Tibial artery (tissue), 4 donors: ENCODE results near the gene GALNT17.
"Not testable (repeated sequence)": the region's sequence is repeated elsewhere in the genome, so short reads cannot be mapped to it uniquely, and the experiment has no call there.

Source experiments
- DNase-seq, 2 donors: peaks; one replicate each; pipeline ENCODE4 v3.0.0-alpha.2; 2019
- H3K27ac ChIP-seq, 2 donors: fragments of 200-600 bp; sonication (generic) in 1 of 2; 1 replicate in 1 of 2; 2 replicates in 1 of 2; pipeline ENCODE4 v1.5.1; 2018 to 2019; ENCODE audit warnings: mild to moderate bottlenecking in 1 of 2
- H3K27me3 ChIP-seq, 2 donors: fragments of 200-600 bp; sonication (generic) in 1 of 2; one replicate each; pipeline versions ENCODE4 v1.5.1 to v1.6.0; 2016 to 2019
- H3K36me3 ChIP-seq, 3 donors: fragments of 200-600 bp; sonication (generic) in 2 of 3; one replicate each; pipeline ENCODE4 v1.5.1; 2016 to 2019; ENCODE audit warnings: mild to moderate bottlenecking in 2 of 3
- H3K4me1 ChIP-seq, 4 donors: fragments of 200-600 bp; sonication (generic) in 2 of 4; 1 replicate in 3 of 4; 2 replicates in 1 of 4; pipeline ENCODE4 v1.5.1; 2016 to 2019
- H3K4me3 ChIP-seq, 2 donors: fragments of 200-600 bp; sonication (generic) in 1 of 2; 1 replicate in 1 of 2; 2 replicates in 1 of 2; pipeline ENCODE4 v1.5.1; 2018 to 2019; ENCODE audit warnings: mild to moderate bottlenecking in 2 of 2
- H3K9me3 ChIP-seq, 3 donors: fragments of 200-600 bp; sonication (generic) in 1 of 3; one replicate each; pipeline ENCODE4 v1.5.1; 2016 to 2019
- intact Hi-C: fragments of 100-400 bp; cut with DNase I; formaldehyde crosslinking; loops from one replicate; pipeline ENCODE4 v1.15.0; 2023; ENCODE audit warnings: low total_unique reads
- TF ChIP-seq, protein P1 (sequence below), 2 experiments: fragments of 200-600 bp in 1 of 2; fragments of 450-650 bp in 1 of 2; IDR thresholded peaks; one replicate each; pipeline ENCODE4 v1.5.1; 2017 to 2019; ENCODE audit warnings: antibody characterized with exemption in 2 of 2, mild to moderate bottlenecking in 1 of 2, moderate library complexity in 1 of 2

The GALNT17 gene

DNA sequence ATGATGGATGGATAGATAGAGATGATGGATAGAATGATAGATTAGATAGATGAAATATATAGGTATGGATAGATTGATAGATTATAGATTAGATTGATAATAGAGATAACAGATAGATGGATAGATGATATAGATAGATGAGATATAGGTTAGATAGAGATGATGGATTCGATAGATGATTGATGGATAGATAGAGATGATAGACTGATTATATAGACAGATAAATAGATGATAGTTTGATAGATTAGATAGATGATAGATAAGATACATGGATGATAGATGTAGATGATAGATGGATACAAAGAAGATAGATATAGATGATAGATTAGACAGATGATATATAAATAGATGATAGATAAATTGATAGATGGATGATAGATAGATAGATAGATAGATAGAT is 448.1 kb downstream of the GALNT17 start:
- no peaks in the 10 kb centered on the region for H3K36me3 ChIP-seq
- intact Hi-C loops: no loop called here
- no peaks in the 10 kb centered on the region for H3K9me3 ChIP-seq
- no peak overlapping the region for H3K4me3 ChIP-seq
- TF ChIP-seq, protein P1, sequence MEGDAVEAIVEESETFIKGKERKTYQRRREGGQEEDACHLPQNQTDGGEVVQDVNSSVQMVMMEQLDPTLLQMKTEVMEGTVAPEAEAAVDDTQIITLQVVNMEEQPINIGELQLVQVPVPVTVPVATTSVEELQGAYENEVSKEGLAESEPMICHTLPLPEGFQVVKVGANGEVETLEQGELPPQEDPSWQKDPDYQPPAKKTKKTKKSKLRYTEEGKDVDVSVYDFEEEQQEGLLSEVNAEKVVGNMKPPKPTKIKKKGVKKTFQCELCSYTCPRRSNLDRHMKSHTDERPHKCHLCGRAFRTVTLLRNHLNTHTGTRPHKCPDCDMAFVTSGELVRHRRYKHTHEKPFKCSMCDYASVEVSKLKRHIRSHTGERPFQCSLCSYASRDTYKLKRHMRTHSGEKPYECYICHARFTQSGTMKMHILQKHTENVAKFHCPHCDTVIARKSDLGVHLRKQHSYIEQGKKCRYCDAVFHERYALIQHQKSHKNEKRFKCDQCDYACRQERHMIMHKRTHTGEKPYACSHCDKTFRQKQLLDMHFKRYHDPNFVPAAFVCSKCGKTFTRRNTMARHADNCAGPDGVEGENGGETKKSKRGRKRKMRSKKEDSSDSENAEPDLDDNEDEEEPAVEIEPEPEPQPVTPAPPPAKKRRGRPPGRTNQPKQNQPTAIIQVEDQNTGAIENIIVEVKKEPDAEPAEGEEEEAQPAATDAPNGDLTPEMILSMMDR (IDR thresholded peaks at IDR 0.05): no peak
- H3K4me1 ChIP-seq: peaks cover 0 to 7% (median 0%) of the 10 kb centered on the region in 4 donors
- H3K27ac ChIP-seq: no peak overlapping the region
- no peak for DNase-seq
- H3K27me3 ChIP-seq: no peaks in the 10 kb centered on the region

DNA sequence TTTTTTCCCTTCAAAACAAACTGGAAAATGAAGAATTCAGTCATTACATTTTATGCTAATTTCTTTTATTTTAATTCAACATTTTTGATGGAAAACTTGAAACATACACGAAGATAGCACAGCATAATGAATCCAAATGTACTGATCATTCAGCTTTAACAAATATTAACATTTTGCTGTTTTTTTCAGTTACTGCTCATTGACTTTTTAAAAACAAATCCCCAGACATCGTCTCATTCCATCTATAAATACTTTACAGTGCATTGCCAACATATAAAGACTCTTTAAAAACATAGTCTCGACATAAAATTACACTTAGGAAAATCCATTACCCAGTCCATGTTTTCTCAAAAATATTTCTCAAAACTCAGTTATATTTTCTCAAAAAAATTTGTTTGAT is 452.3 kb downstream of the GALNT17 start:
- Histone ChIP-seq H3K27me3 (no peaks in the 10 kb centered on the region), H3K4me1 (peaks cover 0 to 7% (median 0%) of the 10 kb centered on the region in 4 donors), H3K36me3 (no peaks in the 10 kb centered on the region), H3K9me3 (peaks cover 0 to 3% (median 3%) of the 10 kb centered on the region in 3 donors), H3K4me3 (no peak overlapping the region), H3K27ac (peak overlapping the region; percentile 6 to 23)
- intact Hi-C loops: no loop called here
- TF ChIP-seq, protein P1 (IDR thresholded peaks at IDR 0.05): no peak
- DNase-seq: no peak

DNA sequence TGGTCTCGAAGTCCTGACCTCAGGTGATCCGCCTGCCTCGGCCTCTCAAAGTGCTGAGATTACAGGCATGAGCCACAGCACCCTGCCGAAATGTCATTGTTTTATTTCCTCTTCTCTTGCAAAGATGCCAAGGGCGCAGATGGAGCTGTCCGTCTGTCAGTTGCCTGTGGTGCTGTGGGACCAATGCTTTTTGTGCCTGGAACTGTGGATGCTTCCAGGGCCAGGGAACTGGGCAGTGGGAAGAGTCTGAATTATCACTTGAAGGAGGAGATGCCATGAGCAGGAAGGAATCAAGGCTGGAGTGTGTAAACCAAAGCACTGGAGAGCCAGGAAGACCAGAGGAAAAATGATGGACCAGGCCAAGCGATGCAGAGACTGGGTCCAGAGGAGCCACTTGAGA is 459.9 kb downstream of the GALNT17 start:
- TF ChIP-seq, protein P1 (IDR thresholded peaks at IDR 0.05): no peak
- no peaks in the 10 kb centered on the region for H3K27me3 ChIP-seq
- peaks cover 0 to 3% (median 3%) of the 10 kb centered on the region in 3 donors for H3K9me3 ChIP-seq
- H3K27ac ChIP-seq: no peak overlapping the region
- DNase-seq: no peak
- no peaks in the 10 kb centered on the region for H3K4me1 ChIP-seq
- intact Hi-C loops: no loop called here
- no peaks in the 10 kb centered on the region for H3K36me3 ChIP-seq
- no peak overlapping the region for H3K4me3 ChIP-seq

DNA sequence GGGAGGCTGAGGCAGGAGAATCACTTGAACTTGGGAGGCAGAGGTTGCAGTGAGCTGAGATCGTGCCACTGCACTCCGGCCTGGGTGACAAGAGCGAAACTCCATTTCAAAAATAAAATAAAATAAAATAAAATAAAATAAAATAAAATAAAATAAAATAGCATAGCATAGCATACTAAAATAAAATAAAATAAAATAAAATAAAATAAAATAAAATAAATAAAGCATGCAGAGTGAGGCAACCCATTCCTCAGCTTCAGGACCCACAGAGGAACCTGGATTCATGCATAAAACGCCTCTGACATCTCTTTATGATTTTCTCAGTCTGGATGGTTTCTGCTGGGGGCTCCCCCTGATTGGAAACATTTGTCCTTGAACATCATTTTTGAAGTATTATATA is 460.4 kb downstream of the GALNT17 start:
- H3K36me3 ChIP-seq, intact Hi-C loops, H3K27ac ChIP-seq: not testable (repeated sequence)

DNA sequence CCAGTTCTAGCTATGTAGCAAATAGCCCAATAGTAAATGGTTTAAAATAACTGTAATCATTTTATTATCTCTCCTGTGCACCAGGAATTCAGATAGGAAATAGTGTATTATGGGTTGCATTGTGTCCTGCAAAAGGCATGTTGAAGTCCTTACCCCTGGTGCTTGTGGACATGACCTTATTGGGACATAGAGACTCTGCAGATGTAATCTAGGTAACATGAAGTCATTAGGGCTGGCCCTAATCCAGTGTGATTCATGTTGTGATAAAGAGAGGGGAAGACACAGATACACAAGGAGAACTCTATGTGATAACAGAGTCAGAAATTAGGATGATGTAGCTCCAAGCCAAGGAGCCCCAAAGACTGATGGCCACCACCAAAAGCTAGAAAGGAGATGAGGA is 462.8 kb downstream of the GALNT17 start:
- H3K4me1 ChIP-seq: no peaks in the 10 kb centered on the region
- no peak overlapping the region for H3K4me3 ChIP-seq
- DNase-seq: no peak
- TF ChIP-seq, protein P1 (IDR thresholded peaks at IDR 0.05): no peak
- intact Hi-C loops: no loop called here
- no peak overlapping the region for H3K27ac ChIP-seq
- H3K36me3 ChIP-seq: no peaks in the 10 kb centered on the region
- H3K27me3 ChIP-seq: no peaks in the 10 kb centered on the region
- H3K9me3 ChIP-seq: no peaks in the 10 kb centered on the region

More for the DNA sequence above, 460.4 kb downstream of the GALNT17 start:
- not testable (repeated sequence) for H3K27me3 ChIP-seq, H3K9me3 ChIP-seq, H3K4me3 ChIP-seq, DNase-seq, H3K4me1 ChIP-seq

DNA sequence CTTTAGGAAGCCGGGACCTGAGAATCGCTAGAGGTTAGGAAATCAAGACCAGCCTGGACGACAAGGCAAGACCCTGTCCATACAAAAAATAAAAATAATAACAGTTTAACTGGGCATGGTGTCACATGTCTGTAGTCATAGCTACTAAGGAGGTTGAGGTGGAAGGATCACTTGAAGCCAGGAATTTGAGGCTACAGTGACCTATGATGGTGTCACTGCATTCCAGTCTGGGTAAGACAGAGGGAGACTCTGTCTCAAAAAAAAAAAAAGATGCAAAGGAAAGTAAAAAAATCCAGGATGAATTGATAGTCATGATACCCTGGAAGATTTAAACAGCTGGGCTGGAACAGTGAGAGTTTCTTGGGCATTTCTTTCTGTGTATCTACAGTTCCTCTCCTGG is 463.2 kb downstream of the GALNT17 start:
- H3K4me1 ChIP-seq: no peaks in the 10 kb centered on the region
- no peak overlapping the region for H3K27ac ChIP-seq
- intact Hi-C loops: no loop called here
- H3K36me3 ChIP-seq: no peaks in the 10 kb centered on the region
- no peaks in the 10 kb centered on the region for H3K27me3 ChIP-seq
- H3K9me3 ChIP-seq: no peaks in the 10 kb centered on the region
- TF ChIP-seq, protein P1 (IDR thresholded peaks at IDR 0.05): no peak
- H3K4me3 ChIP-seq: no peak overlapping the region
- no peak for DNase-seq
